Mucosa of stomach (tissue), 1 donor: Measurements from ENCODE around the gene VWA5A.

ENCODE experiments used
- H3K27me3 ChIP-seq: one replicate; pipeline ENCODE4 v1.7.0; 2013; ENCODE audit warnings: mild to moderate bottlenecking, low read length; ENCODE audit not compliant: control insufficient read depth, insufficient read depth
- H3K36me3 ChIP-seq: one replicate; pipeline ENCODE4 v1.7.0; 2013; ENCODE audit warnings: low read length; ENCODE audit not compliant: control insufficient read depth, insufficient read depth
- H3K4me1 ChIP-seq: one replicate; pipeline ENCODE4 v1.7.0; 2013; ENCODE audit warnings: mild to moderate bottlenecking, low read length; ENCODE audit not compliant: control insufficient read depth, insufficient read depth
- H3K4me3 ChIP-seq: one replicate; pipeline ENCODE4 v1.7.0; 2013; ENCODE audit warnings: low read length
- H3K9ac ChIP-seq: one replicate; pipeline ENCODE4 v1.7.0; 2013; ENCODE audit warnings: mild to moderate bottlenecking, low read length, moderate library complexity
- H3K9me3 ChIP-seq: one replicate; pipeline ENCODE4 v1.7.0; 2013; ENCODE audit warnings: mild to moderate bottlenecking, low read length, moderate library complexity; ENCODE audit not compliant: control insufficient read depth
- donor health status: Pancreatic carcinoma.

Gene VWA5A

GRCh38 chr11:124079631-124080326 lies 35.5 kb upstream of the VWA5A start:
- Histone ChIP-seq H3K4me3 (no peak overlapping the region), H3K9me3 (no peaks in the 10 kb centered on the region), H3K9ac (no peak overlapping the region), H3K36me3 (no peaks in the 10 kb centered on the region), H3K4me1 (no peaks in the 10 kb centered on the region), H3K27me3 (peaks cover 19% of the 10 kb centered on the region)

- Histone ChIP-seq H3K9me3 (no peaks in the 10 kb centered on the region), H3K4me3 (no peak overlapping the region), H3K36me3 (no peaks in the 10 kb centered on the region), H3K4me1 (no peaks in the 10 kb centered on the region), H3K27me3 (peaks cover 16% of the 10 kb centered on the region), H3K9ac (no peak overlapping the region)
Measured at GRCh38 chr11:124080327-124081001, 34.8 kb upstream of the VWA5A start.

GRCh38 chr11:124081483-124081882 lies 33.8 kb upstream of the VWA5A start:
- no peaks in the 10 kb centered on the region for H3K4me1 ChIP-seq
- H3K9me3 ChIP-seq = no peaks in the 10 kb centered on the region
- no peaks in the 10 kb centered on the region for H3K36me3 ChIP-seq
- no peak overlapping the region for H3K4me3 ChIP-seq
- no peak overlapping the region for H3K9ac ChIP-seq
- peaks cover 7% of the 10 kb centered on the region for H3K27me3 ChIP-seq

GRCh38 chr11:124082371-124082770 lies 32.9 kb upstream of the VWA5A start:
- Histone ChIP-seq H3K9me3 (no peaks in the 10 kb centered on the region), H3K9ac (no peak overlapping the region), H3K4me3 (no peak overlapping the region), H3K27me3 (peaks cover 6% of the 10 kb centered on the region), H3K36me3 (no peaks in the 10 kb centered on the region), H3K4me1 (no peaks in the 10 kb centered on the region)

- Histone ChIP-seq H3K9ac (no peak overlapping the region), H3K27me3 (no peaks in the 10 kb centered on the region), H3K9me3 (no peaks in the 10 kb centered on the region)
Measured at GRCh38 chr11:124085583-124085982, 29.7 kb upstream of the VWA5A start.

GRCh38 chr11:124085997-124086846 lies 29.0 kb upstream of the VWA5A start:
- no peak overlapping the region for H3K4me3 ChIP-seq

More at GRCh38 chr11:124085583-124085982, 29.7 kb upstream of the VWA5A start:
- Histone ChIP-seq H3K36me3 (no peaks in the 10 kb centered on the region), H3K4me1 (no peaks in the 10 kb centered on the region), H3K4me3 (no peak overlapping the region)

GRCh38 chr11:124090996-124091395 lies 24.3 kb upstream of the VWA5A start:
- Histone ChIP-seq H3K4me3 (no peak overlapping the region), H3K9me3 (no peaks in the 10 kb centered on the region), H3K27me3 (no peaks in the 10 kb centered on the region), H3K36me3 (no peaks in the 10 kb centered on the region), H3K9ac (no peak overlapping the region), H3K4me1 (no peaks in the 10 kb centered on the region)

More at GRCh38 chr11:124085997-124086846, 29.0 kb upstream of the VWA5A start:
- Histone ChIP-seq H3K9ac (no peak overlapping the region), H3K36me3 (no peaks in the 10 kb centered on the region), H3K4me1 (no peaks in the 10 kb centered on the region), H3K9me3 (no peaks in the 10 kb centered on the region), H3K27me3 (no peaks in the 10 kb centered on the region)

GRCh38 chr11:124093330-124093729 lies 21.9 kb upstream of the VWA5A start:
- Histone ChIP-seq H3K36me3 (no peaks in the 10 kb centered on the region), H3K27me3 (no peaks in the 10 kb centered on the region), H3K9ac (no peak overlapping the region), H3K4me3 (no peak overlapping the region), H3K4me1 (no peaks in the 10 kb centered on the region), H3K9me3 (no peaks in the 10 kb centered on the region)

GRCh38 chr11:124094731-124095130 lies 20.5 kb upstream of the VWA5A start:
- no peak overlapping the region for H3K4me3 ChIP-seq
- H3K36me3 ChIP-seq = no peaks in the 10 kb centered on the region
- H3K9me3 ChIP-seq = no peaks in the 10 kb centered on the region
- no peaks in the 10 kb centered on the region for H3K4me1 ChIP-seq
- H3K27me3 ChIP-seq = no peaks in the 10 kb centered on the region
- H3K9ac ChIP-seq = no peak overlapping the region

GRCh38 chr11:124096364-124096763 lies 18.9 kb upstream of the VWA5A start:
- no peaks in the 10 kb centered on the region for H3K4me1 ChIP-seq
- H3K9ac ChIP-seq = no peak overlapping the region
- H3K9me3 ChIP-seq = no peaks in the 10 kb centered on the region
- H3K4me3 ChIP-seq = no peak overlapping the region
- no peaks in the 10 kb centered on the region for H3K27me3 ChIP-seq
- H3K36me3 ChIP-seq = no peaks in the 10 kb centered on the region

- H3K4me1 ChIP-seq = no peaks in the 10 kb centered on the region
- H3K9me3 ChIP-seq = no peaks in the 10 kb centered on the region
- H3K4me3 ChIP-seq = no peak overlapping the region
- H3K36me3 ChIP-seq = no peaks in the 10 kb centered on the region
- H3K27me3 ChIP-seq = no peaks in the 10 kb centered on the region
- H3K9ac ChIP-seq = no peak overlapping the region
Measured at GRCh38 chr11:124098141-124098540, 17.1 kb upstream of the VWA5A start.

- Histone ChIP-seq H3K4me1 (peaks cover 4% of the 10 kb centered on the region), H3K27me3 (no peaks in the 10 kb centered on the region)
Measured at GRCh38 chr11:124101737-124102136, 13.5 kb upstream of the VWA5A start.

More at GRCh38 chr11:124101737-124102136, 13.5 kb upstream of the VWA5A start:
- no peaks in the 10 kb centered on the region for H3K36me3 ChIP-seq
- no peak overlapping the region for H3K9ac ChIP-seq
- no peak overlapping the region for H3K4me3 ChIP-seq
- H3K9me3 ChIP-seq = no peaks in the 10 kb centered on the region
